Measurements from ENCODE around the gene LPIN1. TPM values are rescaled to one million over a fixed set of nuclear protein-coding genes. Genes with fewer than 3 reads are reported as not detected.

Gene LPIN1
- total RNA-seq, 1 experiment from 2014 or later: 4.4 TPM

DNA sequence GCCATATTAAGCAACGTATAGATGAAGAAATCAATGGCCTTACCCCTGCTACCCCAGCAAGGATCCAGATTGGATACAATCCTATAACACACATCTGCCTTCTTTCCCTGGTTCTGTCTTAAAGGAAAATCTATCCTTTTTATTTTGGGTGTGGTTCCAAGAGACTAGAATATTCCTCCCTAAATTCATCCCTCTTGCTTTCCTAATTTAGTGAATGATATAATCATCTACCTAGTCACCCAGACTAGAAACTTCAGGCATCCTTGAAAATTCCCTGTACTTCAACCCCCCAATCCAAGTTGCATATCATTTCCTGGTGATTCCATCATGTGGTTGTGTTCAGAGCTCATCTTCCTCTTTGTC, 35.1 kb upstream of the LPIN1 start:
- H3T11ph ChIP-seq (ENCODE audit: low read length): no peak overlapping the region
- H4K20me1 ChIP-seq (ENCODE audit: control insufficient read depth, insufficient read depth, insufficient read length): no peaks in the 10 kb centered on the region
- H3K4ac ChIP-seq (ENCODE audit: low read depth, low read length): no peak overlapping the region
- H3K9ac ChIP-seq (ENCODE audit: extremely low read depth, insufficient read length, low read length): no peak overlapping the region
- WGBS (ENCODE audit: extremely low coverage, insufficient read length, low lambda C conversion rate): no CpG with 5 or more reads among the region's 1 CpG
- no peak overlapping the region for H2AFZ ChIP-seq (ENCODE audit: low read length)
- no peak overlapping the region for H2BK15ac ChIP-seq (ENCODE audit: low read depth, low read length)
- no peak overlapping the region for H2BK5ac ChIP-seq (ENCODE audit: insufficient read length, low read length)
- no peak overlapping the region for H3K14ac ChIP-seq (ENCODE audit: insufficient read depth, low read length)
- no peak overlapping the region for H2BK120ac ChIP-seq (ENCODE audit: low read depth, low read length, poor library complexity, severe bottlenecking)
- H3K9me3 Mint-ChIP-seq: no peaks in the 10 kb centered on the region; a peak in 1 of 5 replicates
- no peak overlapping the region for H3K23ac ChIP-seq (ENCODE audit: insufficient read length, low read depth, low read length)
- H3K4me1 ChIP-seq (ENCODE audit: insufficient read depth, low read length): no peaks in the 10 kb centered on the region
- H3K27me3 ChIP-seq (ENCODE audit: insufficient read depth, low read length): no peaks in the 10 kb centered on the region
- H3K18ac ChIP-seq (ENCODE audit: insufficient read length, low read depth, low read length): no peak overlapping the region
- no peaks in the 10 kb centered on the region for H3K4me1 Mint-ChIP-seq
- no peak overlapping the region for H2BK12ac ChIP-seq (ENCODE audit: insufficient read length, low read depth, low read length)
- no peaks in the 10 kb centered on the region for H3K79me2 ChIP-seq (ENCODE audit: insufficient read depth, low read length)
- no peak overlapping the region for H4K91ac ChIP-seq (ENCODE audit: insufficient read length, low read depth, low read length)
- H3K56ac ChIP-seq (ENCODE audit: insufficient read length, low read depth, low read length): no peak overlapping the region
- no peaks in the 10 kb centered on the region for H3K9me3 ChIP-seq (ENCODE audit: control insufficient read depth, low read depth, low read length)
- H3K27me3 Mint-ChIP-seq (ENCODE audit: low read depth): peaks cover 6% of the 10 kb centered on the region
- no peak overlapping the region for H2AK5ac ChIP-seq (ENCODE audit: insufficient read length, low read length)
- no peaks in the 10 kb centered on the region; a peak in 2 of 7 replicates for H3K36me3 Mint-ChIP-seq (ENCODE audit: insufficient read depth in 1 of 3, low read depth in 3 of 3)
- TF ChIP-seq, protein P1, sequence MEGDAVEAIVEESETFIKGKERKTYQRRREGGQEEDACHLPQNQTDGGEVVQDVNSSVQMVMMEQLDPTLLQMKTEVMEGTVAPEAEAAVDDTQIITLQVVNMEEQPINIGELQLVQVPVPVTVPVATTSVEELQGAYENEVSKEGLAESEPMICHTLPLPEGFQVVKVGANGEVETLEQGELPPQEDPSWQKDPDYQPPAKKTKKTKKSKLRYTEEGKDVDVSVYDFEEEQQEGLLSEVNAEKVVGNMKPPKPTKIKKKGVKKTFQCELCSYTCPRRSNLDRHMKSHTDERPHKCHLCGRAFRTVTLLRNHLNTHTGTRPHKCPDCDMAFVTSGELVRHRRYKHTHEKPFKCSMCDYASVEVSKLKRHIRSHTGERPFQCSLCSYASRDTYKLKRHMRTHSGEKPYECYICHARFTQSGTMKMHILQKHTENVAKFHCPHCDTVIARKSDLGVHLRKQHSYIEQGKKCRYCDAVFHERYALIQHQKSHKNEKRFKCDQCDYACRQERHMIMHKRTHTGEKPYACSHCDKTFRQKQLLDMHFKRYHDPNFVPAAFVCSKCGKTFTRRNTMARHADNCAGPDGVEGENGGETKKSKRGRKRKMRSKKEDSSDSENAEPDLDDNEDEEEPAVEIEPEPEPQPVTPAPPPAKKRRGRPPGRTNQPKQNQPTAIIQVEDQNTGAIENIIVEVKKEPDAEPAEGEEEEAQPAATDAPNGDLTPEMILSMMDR (conservative IDR thresholded peaks at IDR 0.05): no peak
- no peak overlapping the region for H4K5ac ChIP-seq (ENCODE audit: insufficient read length, low read depth, low read length)
- no peak overlapping the region for H3K4me3 Mint-ChIP-seq
- H3K27ac ChIP-seq (ENCODE audit: insufficient read length, low read depth, low read length): no peak overlapping the region
- H3K27ac Mint-ChIP-seq: no peak overlapping the region
- H3K23me2 ChIP-seq (ENCODE audit: insufficient read length, low read depth, low read length, poor library complexity, severe bottlenecking): no peaks in the 10 kb centered on the region
- H2BK20ac ChIP-seq (ENCODE audit: low read depth, low read length, poor library complexity, severe bottlenecking): no peak overlapping the region
- no peak overlapping the region for H3K4me2 ChIP-seq (ENCODE audit: insufficient read depth, insufficient read length, low read length)
- no peaks in the 10 kb centered on the region for H3K79me1 ChIP-seq (ENCODE audit: insufficient read depth, low read depth, low read length, poor library complexity, severe bottlenecking)
- DNase-seq: no peak
- no peak overlapping the region for H4K8ac ChIP-seq (replicated peaks; ENCODE audit: insufficient read length, low read depth, low read length)

Measured in H9 (cell line).